Stimulated activated CD8-positive, alpha-beta memory T cell treated with anti-CD3 and anti-CD28 coated beads, Interleukin-4, amount 100 ng/mL, for 4 hours (primary cell): ENCODE data around the gene ARMC9.
"Not testable (repeated sequence)": the region's sequence is repeated elsewhere in the genome, so short reads cannot be mapped to it uniquely, and the experiment has no call there.

Source experiments
- DNase-seq, 2 donors: peaks; one replicate each; pipeline ENCODE4 v3.0.0-alpha.2; 2020; ENCODE audit warnings: low read depth in 2 of 2, low spot score in 1 of 2

ARMC9 gene

GRCh38 chr2:231244382-231245248, 46.2 kb downstream of the ARMC9 start:
- no peak for DNase-seq

- DNase-seq, result no peak
Measured at GRCh38 chr2:231245249-231246094, 47.0 kb downstream of the ARMC9 start.

GRCh38 chr2:231246171-231246842, 47.9 kb downstream of the ARMC9 start:
- DNase-seq, result no peak

GRCh38 chr2:231250146-231250545, 51.7 kb downstream of the ARMC9 start:
- no peak for DNase-seq

GRCh38 chr2:231250698-231251097, 52.3 kb downstream of the ARMC9 start:
- no peak for DNase-seq

GRCh38 chr2:231253292-231253691, 54.9 kb downstream of the ARMC9 start:
- not testable (repeated sequence) for DNase-seq

- no peak for DNase-seq
Measured at GRCh38 chr2:231256494-231256893, 58.1 kb downstream of the ARMC9 start.

- DNase-seq, result no peak
Measured at GRCh38 chr2:231257763-231258162, 59.3 kb downstream of the ARMC9 start.

GRCh38 chr2:231258701-231259100, 60.3 kb downstream of the ARMC9 start:
- DNase-seq, result no peak

GRCh38 chr2:231259104-231259503, 60.7 kb downstream of the ARMC9 start:
- DNase-seq, result no peak

- no peak for DNase-seq
Measured at GRCh38 chr2:231260442-231261208, 62.2 kb downstream of the ARMC9 start.

- DNase-seq, result no peak
Measured at GRCh38 chr2:231263118-231263831, 64.8 kb downstream of the ARMC9 start.

- DNase-seq, result no peak
Measured at GRCh38 chr2:231270221-231271114, 72.0 kb downstream of the ARMC9 start.

GRCh38 chr2:231272991-231273390, 74.6 kb downstream of the ARMC9 start:
- no peak for DNase-seq

- no peak for DNase-seq
Measured at GRCh38 chr2:231276987-231277386, 78.6 kb downstream of the ARMC9 start.

- no peak for DNase-seq
Measured at GRCh38 chr2:231277962-231278361, 79.5 kb downstream of the ARMC9 start.

- no peak for DNase-seq
Measured at GRCh38 chr2:231278868-231279267, 80.4 kb downstream of the ARMC9 start.

- DNase-seq, result no peak
Measured at GRCh38 chr2:231280846-231281245, 82.4 kb downstream of the ARMC9 start.

- DNase-seq, result no peak
Measured at GRCh38 chr2:231284296-231284695, 85.9 kb downstream of the ARMC9 start.
